Measurements from ENCODE around the gene VTI1A. TPM values are rescaled to one million over a fixed set of nuclear protein-coding genes. Genes with fewer than 3 reads are reported as not detected.
A peak's percentile ranks its signal among the peaks of the same experiment; 100 is the strongest.

Gene VTI1A
- polyA plus RNA-seq, 1 donor from 2014 or later, result 28.7 TPM

- Histone ChIP-seq H3K4me2 (ENCODE audit: low read length) (no peak overlapping the region), H3F3A (ENCODE audit: insufficient read depth, low read length, poor library complexity, severe bottlenecking) (no peaks in the 10 kb centered on the region), H3K27ac (ENCODE audit: low read length) (no peak overlapping the region), H3K9ac (ENCODE audit: low read length) (no peak overlapping the region), H2AFZ (ENCODE audit: low read depth, low read length) (no peak overlapping the region), H4K20me1 (ENCODE audit: insufficient read depth) (no peaks in the 10 kb centered on the region), H3K9me3 (ENCODE audit: low read length) (no peaks in the 10 kb centered on the region), H3K27me3 (ENCODE audit: insufficient read depth, low read depth, low read length) (no peaks in the 10 kb centered on the region), H3K36me3 (ENCODE audit: insufficient read depth, low read length) (no peaks in the 10 kb centered on the region), H3K4me3 (ENCODE audit: low read length) (no peak overlapping the region), H3K9me2 (ENCODE audit: insufficient read depth, low read length) (no peaks in the 10 kb centered on the region), H3K79me2 (replicated peaks; ENCODE audit: insufficient read depth, low read length) (no peaks in the 10 kb centered on the region)
- TF ChIP-seq CTCF (IDR thresholded peaks at IDR 0.05; ENCODE audit: poor library complexity, severe bottlenecking) (peak; percentile 62), SMC3 (conservative IDR thresholded peaks at IDR 0.05; ENCODE audit: poor library complexity) (peak; percentile 67), EP300 (conservative IDR thresholded peaks at IDR 0.05; ENCODE audit: poor library complexity, severe bottlenecking) (no peak), TAF1 (IDR thresholded peaks at IDR 0.05; ENCODE audit: low read depth) (no peak), RAD21 (conservative IDR thresholded peaks at IDR 0.05) (peak; percentile 69), MXI1 (conservative IDR thresholded peaks at IDR 0.05; ENCODE audit: poor library complexity, severe bottlenecking) (no peak)
Measured at GRCh38 chr10:112475575-112476218, 28.7 kb downstream of the VTI1A start.

GRCh38 chr10:112481602-112482001, 34.6 kb downstream of the VTI1A start:
- Histone ChIP-seq H3K9me2 (ENCODE audit: insufficient read depth, low read length) (no peaks in the 10 kb centered on the region), H3K79me2 (replicated peaks; ENCODE audit: insufficient read depth, low read length) (no peaks in the 10 kb centered on the region), H3K4me2 (ENCODE audit: low read length) (no peak overlapping the region), H3K27me3 (ENCODE audit: insufficient read depth, low read depth, low read length) (no peaks in the 10 kb centered on the region), H2AFZ (ENCODE audit: low read depth, low read length) (no peak overlapping the region), H3F3A (ENCODE audit: insufficient read depth, low read length, poor library complexity, severe bottlenecking) (no peaks in the 10 kb centered on the region), H4K20me1 (ENCODE audit: insufficient read depth) (no peaks in the 10 kb centered on the region), H3K9ac (ENCODE audit: low read length) (no peak overlapping the region), H3K27ac (ENCODE audit: low read length) (no peak overlapping the region), H3K4me3 (ENCODE audit: low read length) (no peak overlapping the region), H3K9me3 (ENCODE audit: low read length) (no peaks in the 10 kb centered on the region), H3K36me3 (ENCODE audit: insufficient read depth, low read length) (no peaks in the 10 kb centered on the region)
- TF ChIP-seq REST (IDR thresholded peaks at IDR 0.05; ENCODE audit: borderline replicate concordance) (no peak), TAF1 (IDR thresholded peaks at IDR 0.05; ENCODE audit: low read depth) (no peak), SMC3 (conservative IDR thresholded peaks at IDR 0.05; ENCODE audit: poor library complexity) (no peak), EP300 (conservative IDR thresholded peaks at IDR 0.05; ENCODE audit: poor library complexity, severe bottlenecking) (no peak), POLR2AphosphoS5 (IDR thresholded peaks at IDR 0.05) (no peak), RAD21 (conservative IDR thresholded peaks at IDR 0.05) (no peak), CTCF (IDR thresholded peaks at IDR 0.05; ENCODE audit: poor library complexity, severe bottlenecking) (no peak), EZH2 (IDR thresholded peaks at IDR 0.05; ENCODE audit: borderline replicate concordance, insufficient read depth, low read length, poor library complexity, severe bottlenecking) (no peak), MXI1 (conservative IDR thresholded peaks at IDR 0.05; ENCODE audit: poor library complexity, severe bottlenecking) (no peak)
